Measurements from ENCODE around the gene TRIM3. TPM values are rescaled to one million over a fixed set of nuclear protein-coding genes. Genes with fewer than 3 reads are reported as not detected.

Gene TRIM3
- total RNA-seq, 4 donors from 2014 or later, result 19.9 to 31.7 (median 23.7) TPM

GRCh38 chr11:6474806-6475500 lies 1.2 kb upstream of the TRIM3 start:
- no peak for TF ChIP-seq CTCF (IDR thresholded peaks at IDR 0.05)
- TF ChIP-seq EP300 (IDR thresholded peaks at IDR 0.05), result no peak
- TF ChIP-seq POLR2AphosphoS5 (IDR thresholded peaks at IDR 0.05), result no peak
- TF ChIP-seq POLR2A (IDR thresholded peaks at IDR 0.05), result no peak
- Histone ChIP-seq H3K27ac (peak overlapping the region; percentile 79 to 98 (median 95)), H3K4me1 (peaks cover 0 to 64% (median 14%) of the 10 kb centered on the region in 3 donors), H3K4me3 (no peak overlapping the region), H3K36me3 (peaks cover 0 to 38% of the 10 kb centered on the region in 2 donors), H3K27me3 (no peaks in the 10 kb centered on the region), H3K9me3 (no peaks in the 10 kb centered on the region)
- ATAC-seq, result no peak
- 47 to 83% methylated on average over 1 to 2 of the region's 3 CpGs for WGBS, 2 donors (ENCODE audit: low coverage in 1 of 2)

GRCh38 chr11:6474413-6474792 lies 662 bp upstream of the TRIM3 start:
- no peaks in the 10 kb centered on the region for H3K9me3 ChIP-seq

GRCh38 chr11:6472934-6473333 lies 807 bp downstream of the TRIM3 start:
- no peak for ATAC-seq
- Histone ChIP-seq H3K27ac (peak overlapping the region in 3 of 4 donors; percentile 93 to 98 (median 97)), H3K9me3 (no peaks in the 10 kb centered on the region), H3K27me3 (no peaks in the 10 kb centered on the region), H3K4me3 (peak overlapping the region; percentile 69 to 82), H3K36me3 (peaks cover 0 to 19% of the 10 kb centered on the region in 2 donors), H3K4me1 (peaks cover 0 to 66% (median 18%) of the 10 kb centered on the region in 3 donors)
- no CpG with 5 or more reads among the region's 1 CpG for WGBS, 2 donors (ENCODE audit: low coverage in 1 of 2)
- TF ChIP-seq CTCF (IDR thresholded peaks at IDR 0.05) (no peak), POLR2A (IDR thresholded peaks at IDR 0.05) (no peak), EP300 (IDR thresholded peaks at IDR 0.05) (no peak)

More at GRCh38 chr11:6474413-6474792, 662 bp upstream of the TRIM3 start:
- Histone ChIP-seq H3K4me1 (peaks cover 0 to 64% (median 15%) of the 10 kb centered on the region in 3 donors), H3K36me3 (peaks cover 0 to 33% of the 10 kb centered on the region in 2 donors), H3K27me3 (no peaks in the 10 kb centered on the region), H3K4me3 (peak overlapping the region; percentile 69 to 82), H3K27ac (peak overlapping the region; percentile 79 to 98 (median 95))
- no peak for ATAC-seq
- 0 to 9% methylated on average over 1 to 3 of the region's 7 CpGs for WGBS, 2 donors (ENCODE audit: low coverage in 1 of 2)
- no peak for TF ChIP-seq EP300 (IDR thresholded peaks at IDR 0.05)
- TF ChIP-seq CTCF (IDR thresholded peaks at IDR 0.05), result no peak
- TF ChIP-seq POLR2A (IDR thresholded peaks at IDR 0.05), result no peak
- no peak for TF ChIP-seq POLR2AphosphoS5 (IDR thresholded peaks at IDR 0.05)

- 69 to 100% methylated on average over 1 of the region's 1 CpG for WGBS, 2 donors (ENCODE audit: low coverage in 1 of 2)
- ATAC-seq, result no peak
- H3K36me3 ChIP-seq, result peaks cover 0 to 21% of the 10 kb centered on the region in 2 donors
- H3K27ac ChIP-seq, result peak overlapping the region; percentile 6 to 66 (median 56)
- H3K4me3 ChIP-seq, result no peak overlapping the region
- TF ChIP-seq CTCF (IDR thresholded peaks at IDR 0.05) (no peak), POLR2AphosphoS5 (IDR thresholded peaks at IDR 0.05) (no peak), EP300 (IDR thresholded peaks at IDR 0.05) (no peak), POLR2A (IDR thresholded peaks at IDR 0.05) (no peak)
- H3K27me3 ChIP-seq, result no peaks in the 10 kb centered on the region
- H3K9me3 ChIP-seq, result no peaks in the 10 kb centered on the region
- H3K4me1 ChIP-seq, result peaks cover 0 to 57% (median 16%) of the 10 kb centered on the region in 3 donors
Measured at GRCh38 chr11:6469599-6469998, 4.1 kb downstream of the TRIM3 start.
